Activated B cell treated with CpG ODN at 0.5 μM for 24 hours (primary cell): ENCODE results near the gene MACROD2. TPM values are rescaled to one million over a fixed set of nuclear protein-coding genes. Genes with fewer than 3 reads are reported as not detected.

Source experiments
- ATAC-seq: fragments of 200-7000 bp; cut with Tn5 transposase; one replicate; pipeline ENCODE4 v1.10.0; 2021; ENCODE audit warnings: low read depth, mild to moderate bottlenecking, moderate library complexity
- CTCF ChIA-PET: fragments of 350-600 bp; sonication (Branson Sonifier 250); formaldehyde crosslinking; loops from one replicate; lab custom pipeline; 2021; ENCODE audit warnings: antibody characterized with exemption; lab: Charles Lee
- POLR2A ChIA-PET: fragments of 350-600 bp; sonication (Branson Sonifier 250); formaldehyde crosslinking; loops from one replicate; lab custom pipeline; 2021; ENCODE audit warnings: antibody characterized with exemption; lab: Charles Lee
- DNase-seq: peaks from one replicate; pipeline ENCODE4 v3.0.0; 2022
- H3K27ac Mint-ChIP-seq: one replicate; pipeline ENCODE4 v1.8.0; 2020; ENCODE audit warnings: mixed read lengths
- H3K27me3 Mint-ChIP-seq: one replicate; pipeline ENCODE4 v1.8.0; 2021; ENCODE audit warnings: mixed read lengths
- H3K36me3 Mint-ChIP-seq: one replicate; pipeline ENCODE4 v1.8.0; 2021; ENCODE audit warnings: low read depth, mixed read lengths
- H3K4me1 Mint-ChIP-seq: one replicate; pipeline ENCODE4 v1.8.0; 2021; ENCODE audit warnings: mixed read lengths
- H3K4me3 Mint-ChIP-seq: one replicate; pipeline ENCODE4 v1.8.0; 2020; ENCODE audit warnings: mild to moderate bottlenecking, mixed read lengths
- H3K9me3 Mint-ChIP-seq: one replicate; pipeline ENCODE4 v1.8.0; 2020; ENCODE audit warnings: mixed read lengths
- CTCF ChIP-seq: fragments of 200-600 bp; IDR thresholded peaks from one replicate; pipeline ENCODE4 v1.8.0; 2022; ENCODE audit warnings: antibody characterized with exemption, mild to moderate bottlenecking
- intact Hi-C: fragments of 100-400 bp; cut with micrococcal nuclease; formaldehyde crosslinking; loops from one replicate; pipeline ENCODE4 v1.15.1; 2024
- total RNA-seq: library from RNA; stranded (reverse); gene quantifications from 2 replicates; pipeline ENCODE4 v1.2.3, GENCODE V29; 2022

Gene MACROD2
- total RNA-seq, 1 donor from 2014 or later: 55.1 TPM

GRCh38 chr20:15419856-15420255 lies 1424.5 kb downstream of the MACROD2 start:
- Mint-ChIP-seq H3K4me1 (no peaks in the 10 kb centered on the region), H3K27me3 (no peaks in the 10 kb centered on the region), H3K4me3 (no peak overlapping the region), H3K27ac (no peak overlapping the region), H3K36me3 (no peaks in the 10 kb centered on the region), H3K9me3 (peaks cover 5% of the 10 kb centered on the region)
- TF ChIP-seq CTCF: no peak
- POLR2A ChIA-PET: no interaction called here
- CTCF ChIA-PET: no interaction called here
- intact Hi-C loops: no loop called here
- no peak for ATAC-seq
- DNase-seq: no peak

GRCh38 chr20:15422966-15423365 lies 1427.7 kb downstream of the MACROD2 start:
- ChIA-PET CTCF (no interaction called here), POLR2A (no interaction called here)
- Mint-ChIP-seq H3K4me1 (no peaks in the 10 kb centered on the region), H3K27me3 (no peaks in the 10 kb centered on the region), H3K36me3 (no peaks in the 10 kb centered on the region), H3K27ac (no peak overlapping the region), H3K9me3 (peaks cover 5% of the 10 kb centered on the region), H3K4me3 (no peak overlapping the region)
- DNase-seq: no peak
- ATAC-seq: no peak
- intact Hi-C loops: no loop called here
- no peak for TF ChIP-seq CTCF

- DNase-seq: no peak
- ChIA-PET CTCF (no interaction called here), POLR2A (no interaction called here)
- no peak overlapping the region for H3K4me3 Mint-ChIP-seq
- no peaks in the 10 kb centered on the region for H3K36me3 Mint-ChIP-seq
- no peak overlapping the region for H3K27ac Mint-ChIP-seq
- H3K9me3 Mint-ChIP-seq: no peaks in the 10 kb centered on the region
- TF ChIP-seq CTCF: no peak
- intact Hi-C loops: no loop called here
- no peak for ATAC-seq
- no peaks in the 10 kb centered on the region for H3K27me3 Mint-ChIP-seq
- H3K4me1 Mint-ChIP-seq: peaks cover 10% of the 10 kb centered on the region
These were observed 1444.2 kb downstream of the MACROD2 start for GRCh38 chr20:15439551-15439950.

GRCh38 chr20:15440049-15440820 lies 1444.9 kb downstream of the MACROD2 start:
- Mint-ChIP-seq H3K27me3 (no peaks in the 10 kb centered on the region), H3K9me3 (no peaks in the 10 kb centered on the region), H3K4me3 (no peak overlapping the region), H3K36me3 (no peaks in the 10 kb centered on the region), H3K4me1 (peaks cover 10% of the 10 kb centered on the region), H3K27ac (no peak overlapping the region)
- DNase-seq (no peak), ATAC-seq (no peak)
- CTCF ChIA-PET: no interaction called here
- POLR2A ChIA-PET: no interaction called here
- TF ChIP-seq CTCF: no peak
- intact Hi-C loops: no loop called here

GRCh38 chr20:15445056-15445840 lies 1449.9 kb downstream of the MACROD2 start:
- ChIA-PET POLR2A (no interaction called here), CTCF (no interaction called here)
- no peak for TF ChIP-seq CTCF
- Mint-ChIP-seq H3K27ac (no peak overlapping the region), H3K4me3 (no peak overlapping the region), H3K27me3 (no peaks in the 10 kb centered on the region), H3K36me3 (no peaks in the 10 kb centered on the region), H3K4me1 (peaks cover 7% of the 10 kb centered on the region), H3K9me3 (no peaks in the 10 kb centered on the region)
- DNase-seq: no peak
- intact Hi-C loops: no loop called here
- no peak for ATAC-seq
